HepG2 (cell line): ENCODE measurements around the gene RMI2. TPM values are rescaled to one million over a fixed set of nuclear protein-coding genes. Genes with fewer than 3 reads are reported as not detected.
A peak's percentile ranks its signal among the peaks of the same experiment; 100 is the strongest.

Experiments
- ATF7-NPFF ChIP-seq: sonication (generic); formaldehyde crosslinking; IDR thresholded peaks from 2 replicates; pipeline ENCODE4 v1.8.1; 2023; ENCODE audit warnings: mild to moderate bottlenecking, low read depth, missing genetic modification reagents, moderate library complexity
- ELF4 ChIP-seq: sonication (generic); formaldehyde crosslinking; IDR thresholded peaks from 2 replicates; pipeline ENCODE4 v1.5.0; 2020; ENCODE audit warnings: missing genetic modification reagents, mild to moderate bottlenecking, moderate library complexity, borderline replicate concordance
- FLYWCH1 ChIP-seq: sonication (generic); formaldehyde crosslinking; IDR thresholded peaks from 2 replicates; pipeline ENCODE4 v1.8.1; 2023; ENCODE audit warnings: mild to moderate bottlenecking, missing genetic modification reagents
- FOXJ3 ChIP-seq: sonication (generic); formaldehyde crosslinking; IDR thresholded peaks from 2 replicates; pipeline ENCODE4 v1.4.0; 2020; ENCODE audit warnings: missing genetic modification reagents, mild to moderate bottlenecking, borderline replicate concordance
- MEIS2 ChIP-seq: sonication (generic); formaldehyde crosslinking; IDR thresholded peaks from 2 replicates; pipeline ENCODE4 v1.9.0; 2021; ENCODE audit warnings: mild to moderate bottlenecking, missing genetic modification reagents
- PRDM4 ChIP-seq: sonication (generic); formaldehyde crosslinking; IDR thresholded peaks from 2 replicates; pipeline ENCODE4 v1.9.0; 2021; ENCODE audit warnings: missing genetic modification reagents, borderline replicate concordance
- SIN3A ChIP-seq: IDR thresholded peaks from 2 replicates; pipeline ENCODE4 v1.6.1; 2011; ENCODE audit warnings: low read depth, mild to moderate bottlenecking, control low read depth, low read length, borderline replicate concordance
- SP5 ChIP-seq: IDR thresholded peaks from 2 replicates; pipeline ENCODE4 v1.6.1; 2016; ENCODE audit warnings: low read depth, borderline replicate concordance
- THAP9 ChIP-seq: sonication (generic); formaldehyde crosslinking; IDR thresholded peaks from 2 replicates; pipeline ENCODE4; 2020; ENCODE audit warnings: missing genetic modification reagents, mild to moderate bottlenecking, borderline replicate concordance
- TRIM22 ChIP-seq: fragments of 450-650 bp; IDR thresholded peaks from 2 replicates; pipeline ENCODE4 v1.6.1; 2017
- ZNF274 ChIP-seq: sonication (generic); formaldehyde crosslinking; IDR thresholded peaks from 2 replicates; pipeline ENCODE4 v1.5.1; 2020; ENCODE audit warnings: mild to moderate bottlenecking, missing genetic modification reagents
- ZNF441 ChIP-seq: sonication (generic); formaldehyde crosslinking; IDR thresholded peaks from 2 replicates; pipeline ENCODE4 v1.7.0; 2021; ENCODE audit warnings: missing genetic modification reagents, borderline replicate concordance
- ZNF550 ChIP-seq: sonication (generic); formaldehyde crosslinking; IDR thresholded peaks from 2 replicates; pipeline ENCODE4 v1.4.0; 2020; ENCODE audit warnings: mild to moderate bottlenecking, missing genetic modification reagents, borderline replicate concordance
- ZNF570 ChIP-seq: sonication (generic); formaldehyde crosslinking; IDR thresholded peaks from 2 replicates; pipeline ENCODE4 v1.4.0; 2020; ENCODE audit warnings: mild to moderate bottlenecking, missing genetic modification reagents, borderline replicate concordance
- ZNF770 ChIP-seq: sonication (generic); formaldehyde crosslinking; IDR thresholded peaks from 2 replicates; pipeline ENCODE4 v1.5.0; 2020; ENCODE audit warnings: mild to moderate bottlenecking, missing genetic modification reagents
- ZNF879 ChIP-seq: sonication (generic); formaldehyde crosslinking; IDR thresholded peaks from 2 replicates; pipeline ENCODE4 v1.8.1; 2023; ENCODE audit warnings: missing genetic modification reagents
- ZSCAN5A ChIP-seq: sonication (generic); formaldehyde crosslinking; IDR thresholded peaks from 2 replicates; pipeline ENCODE4 v1.8.0; 2022; ENCODE audit warnings: mild to moderate bottlenecking, missing genetic modification reagents, borderline replicate concordance
- polyA plus RNA-seq, 8 experiments: library from polyadenylated mRNA; depleted of rRNA in 3 of 8; stranded (reverse) in 7 of 8; unstranded in 1 of 8; fragments of >200 nt; fragmentation: Illumina TruSeq in 4 of 8; extraction: Trizol in 4 of 8; gene quantifications; 2 replicates each; pipeline versions ENCODE4 v1.2.1 to v1.2.3, GENCODE V29; 2011 to 2016; ENCODE audit warnings: low read depth in 4 of 8, missing spikeins in 1 of 8, mixed read lengths in 1 of 8; ENCODE audit not compliant: insufficient read depth in 1 of 8
- total RNA-seq, 5 experiments: library from RNA; depleted of rRNA; stranded (reverse); fragments of >200 nt; fragmentation: Illumina TruSeq; extraction: Trizol; gene quantifications; 2 replicates each; pipeline ENCODE4 v1.2.3, GENCODE V29; 2016; ENCODE audit warnings: low read depth in 1 of 5

Gene RMI2
- total and polyA plus RNA-seq, 2 of the 13 experiments (the other 11 are each of a cell fraction or from before 2014, with no cell fraction given) = 24.5 to 55.7 TPM

- TF ChIP-seq THAP9 (peak; percentile 73), SP5 (CRISPR knock-in tag) (peak; percentile 55; the same call in 1 of the 2 replicates), FOXJ3 (CRISPR knock-in tag) (peak; percentile 68; the same call in 1 of the 2 replicates), ZSCAN5A (CRISPR knock-in tag) (no peak), PRDM4 (CRISPR knock-in tag) (peak; percentile 87; the same call in 1 of the 2 replicates), SIN3A (no peak), MEIS2 (CRISPR knock-in tag) (no peak; the same call in 1 of the 2 replicates), ZNF274 (peak; percentile 73; the same call in 1 of the 2 replicates), TRIM22 (no peak), ZNF879 (peak; percentile 52; the same call in 1 of the 2 replicates), ZNF441 (CRISPR knock-in tag) (no peak), ELF4 (CRISPR knock-in tag) (no peak), ZNF550 (CRISPR knock-in tag) (no peak), ZNF570 (CRISPR knock-in tag) (no peak), ZNF770 (CRISPR knock-in tag) (no peak), FLYWCH1 (no peak), ATF7-NPFF (CRISPR knock-in tag) (no peak)
These were observed 51.2 kb downstream of the RMI2 start (continued) for GRCh38 chr16:11396241-11397048.
